ENCODE measurements around the gene DMRT1. TPM values are rescaled to one million over a fixed set of nuclear protein-coding genes. Genes with fewer than 3 reads are reported as not detected.

Gene DMRT1
- total RNA-seq, 2 donors from 2014 or later: not detected

- Mint-ChIP-seq H3K27me3 (ENCODE audit: insufficient read depth) (peaks cover 92% of the 10 kb centered on the region), H3K4me1 (peaks cover 18% of the 10 kb centered on the region), H3K27ac (no peak overlapping the region), H3K9me3 (no peaks in the 10 kb centered on the region), H3K4me3 (no peak overlapping the region), H3K36me3 (ENCODE audit: low read depth) (no peaks in the 10 kb centered on the region)
- Histone ChIP-seq H3K4me3 (ENCODE audit: low read length) (no peak overlapping the region), H3K27me3 (ENCODE audit: control insufficient read depth, insufficient read depth, low read length, poor library complexity, severe bottlenecking) (peaks cover 93% of the 10 kb centered on the region), H3K36me3 (ENCODE audit: control insufficient read depth, insufficient read depth, low read length) (no peaks in the 10 kb centered on the region), H3K9ac (ENCODE audit: extremely low read depth, low read length, poor library complexity, severe bottlenecking) (no peak overlapping the region), H3K4me1 (ENCODE audit: control insufficient read depth, insufficient read depth, low read length) (peaks cover 9% of the 10 kb centered on the region), H3K9me3 (ENCODE audit: control insufficient read depth, low read length) (no peaks in the 10 kb centered on the region), H3K27ac (ENCODE audit: low read depth, low read length) (no peak overlapping the region)
- no peak for TF ChIP-seq CTCF (conservative IDR thresholded peaks at IDR 0.05)
- DNase-seq: no peak
- 54 to 70% methylated on average over 2 to 4 of the region's 4 CpGs for WGBS, 2 experiments (ENCODE audit: insufficient coverage in 1 of 2, insufficient read length in 1 of 2)
These were observed 124.0 kb downstream of the DMRT1 start for GRCh38 chr9:965497-965896.

GRCh38 chr9:966870-967269 lies 125.4 kb downstream of the DMRT1 start:
- Mint-ChIP-seq H3K4me1 (peaks cover 18% of the 10 kb centered on the region), H3K4me3 (no peak overlapping the region), H3K36me3 (ENCODE audit: low read depth) (no peaks in the 10 kb centered on the region), H3K9me3 (no peaks in the 10 kb centered on the region), H3K27ac (no peak overlapping the region), H3K27me3 (ENCODE audit: insufficient read depth) (peaks cover 92% of the 10 kb centered on the region)
- Histone ChIP-seq H3K4me1 (ENCODE audit: control insufficient read depth, insufficient read depth, low read length) (peaks cover 9% of the 10 kb centered on the region), H3K9ac (ENCODE audit: extremely low read depth, low read length, poor library complexity, severe bottlenecking) (no peak overlapping the region), H3K27ac (ENCODE audit: low read depth, low read length) (no peak overlapping the region), H3K9me3 (ENCODE audit: control insufficient read depth, low read length) (no peaks in the 10 kb centered on the region), H3K27me3 (ENCODE audit: control insufficient read depth, insufficient read depth, low read length, poor library complexity, severe bottlenecking) (peaks cover 97% of the 10 kb centered on the region), H3K36me3 (ENCODE audit: control insufficient read depth, insufficient read depth, low read length) (no peaks in the 10 kb centered on the region), H3K4me3 (ENCODE audit: low read length) (no peak overlapping the region)
- no peak for TF ChIP-seq CTCF (conservative IDR thresholded peaks at IDR 0.05)
- no peak for DNase-seq
- 43 to 49% methylated on average over 3 of the region's 3 CpGs for WGBS, 2 experiments (ENCODE audit: insufficient coverage in 1 of 2, insufficient read length in 1 of 2)

GRCh38 chr9:967436-967835 lies 125.9 kb downstream of the DMRT1 start:
- H3K4me1 ChIP-seq (ENCODE audit: control insufficient read depth, insufficient read depth, low read length): peaks cover 9% of the 10 kb centered on the region
- no peak overlapping the region for H3K9ac ChIP-seq (ENCODE audit: extremely low read depth, low read length, poor library complexity, severe bottlenecking)
- peaks cover 18% of the 10 kb centered on the region for H3K4me1 Mint-ChIP-seq
- H3K27ac ChIP-seq (ENCODE audit: low read depth, low read length): no peak overlapping the region
- H3K27ac Mint-ChIP-seq: no peak overlapping the region
- no peak overlapping the region for H3K4me3 ChIP-seq (ENCODE audit: low read length)
- no peaks in the 10 kb centered on the region for H3K36me3 Mint-ChIP-seq (ENCODE audit: low read depth)
- H3K4me3 Mint-ChIP-seq: peak overlapping the region; percentile 31
- H3K9me3 Mint-ChIP-seq: no peaks in the 10 kb centered on the region
- TF ChIP-seq CTCF (conservative IDR thresholded peaks at IDR 0.05): no peak
- no peaks in the 10 kb centered on the region for H3K9me3 ChIP-seq (ENCODE audit: control insufficient read depth, low read length)
- peaks cover 98% of the 10 kb centered on the region for H3K27me3 ChIP-seq (ENCODE audit: control insufficient read depth, insufficient read depth, low read length, poor library complexity, severe bottlenecking)
- 10 to 17% methylated on average over 3 to 5 of the region's 6 CpGs for WGBS, 2 experiments (ENCODE audit: insufficient coverage in 1 of 2, insufficient read length in 1 of 2)
- peaks cover 94% of the 10 kb centered on the region for H3K27me3 Mint-ChIP-seq (ENCODE audit: insufficient read depth)
- no peaks in the 10 kb centered on the region for H3K36me3 ChIP-seq (ENCODE audit: control insufficient read depth, insufficient read depth, low read length)
- DNase-seq: peak; percentile 65

Data from endodermal cell (in vitro differentiated cells).